Cerebellar cortex (tissue), 1 donor: ENCODE results near the gene DTYMK.
A peak's percentile ranks its signal among the peaks of the same experiment; 100 is the strongest.

Source experiments
- DNase-seq: peaks from one replicate; pipeline ENCODE4 v3.0.0-alpha.2; 2015; ENCODE audit warnings: low spot score

The DTYMK gene

DNA sequence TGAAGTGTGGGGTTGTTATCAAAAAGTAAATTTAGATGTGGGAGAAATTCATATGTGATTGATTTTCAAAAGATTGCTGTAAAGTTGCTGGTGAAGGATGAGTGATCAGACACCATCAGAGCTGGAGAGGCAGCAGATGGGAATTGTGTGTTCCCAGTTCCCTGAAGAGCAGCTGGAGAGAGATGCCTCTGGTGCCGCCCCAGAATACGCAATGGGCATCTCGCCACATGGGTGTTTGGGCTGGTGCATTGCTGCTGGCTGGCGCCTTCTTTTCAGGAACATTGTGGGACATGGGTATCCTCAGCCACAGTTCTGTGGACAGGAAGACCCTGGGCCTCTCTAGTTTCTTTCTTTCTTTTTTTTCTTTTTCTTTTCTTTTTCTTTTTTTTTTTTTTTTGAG, 37.2 kb downstream of the DTYMK start:
- peak; percentile 18 for DNase-seq

DNA sequence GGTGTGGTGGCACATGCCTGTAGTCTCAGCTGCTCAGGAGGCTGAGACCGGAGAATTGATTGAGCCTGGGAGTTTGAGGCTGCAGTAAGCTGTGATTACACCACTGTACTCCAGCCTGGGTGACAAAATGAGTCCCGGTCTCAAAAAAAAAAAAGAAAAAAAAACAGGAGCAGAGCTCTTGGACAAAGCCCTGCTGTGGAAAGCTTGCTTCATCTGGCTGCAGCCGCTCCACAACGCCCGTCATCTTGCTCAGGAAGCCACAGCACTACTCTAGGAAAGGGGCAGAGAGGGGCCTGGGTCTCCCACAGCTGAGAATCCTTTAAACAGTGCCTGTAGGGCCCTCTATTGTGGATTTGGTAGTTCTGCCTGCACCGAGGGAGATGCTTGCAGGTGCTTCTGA, 38.2 kb downstream of the DTYMK start:
- DNase-seq: no peak

DNA sequence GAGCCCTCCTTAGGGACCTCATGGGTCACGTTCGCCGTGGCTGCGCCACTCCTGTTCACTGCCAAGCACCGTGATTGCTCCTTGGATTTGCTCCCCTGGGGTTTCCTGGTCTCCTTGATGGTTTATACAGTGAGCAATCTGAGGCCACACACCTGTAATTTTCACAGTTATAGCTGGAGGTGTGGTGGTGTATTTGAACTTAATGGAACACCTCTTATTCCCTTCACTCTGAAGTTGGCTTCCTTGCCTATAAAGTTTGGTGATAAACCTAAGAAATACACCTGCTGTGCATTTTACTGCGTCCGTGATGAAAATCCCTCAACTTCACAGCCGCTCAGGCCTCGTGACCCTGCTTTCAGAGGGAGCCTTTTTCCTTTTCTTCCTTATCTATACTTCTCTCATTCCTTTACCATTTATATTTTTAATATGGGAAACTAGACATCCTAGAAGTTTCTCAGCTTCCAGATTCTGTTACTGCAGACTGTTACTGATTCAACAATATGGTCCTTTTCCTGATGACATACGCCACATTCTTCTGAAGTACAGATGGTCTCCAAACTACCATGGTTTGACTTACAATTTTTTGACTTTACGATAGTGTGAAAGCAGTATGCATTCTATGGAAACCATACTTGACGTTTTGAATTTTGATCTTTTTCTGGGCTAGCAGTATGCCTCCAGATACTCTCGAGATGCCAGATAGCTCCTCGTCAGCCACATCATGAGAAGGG, 40.5 kb downstream of the DTYMK start:
- no peak for DNase-seq

DNA sequence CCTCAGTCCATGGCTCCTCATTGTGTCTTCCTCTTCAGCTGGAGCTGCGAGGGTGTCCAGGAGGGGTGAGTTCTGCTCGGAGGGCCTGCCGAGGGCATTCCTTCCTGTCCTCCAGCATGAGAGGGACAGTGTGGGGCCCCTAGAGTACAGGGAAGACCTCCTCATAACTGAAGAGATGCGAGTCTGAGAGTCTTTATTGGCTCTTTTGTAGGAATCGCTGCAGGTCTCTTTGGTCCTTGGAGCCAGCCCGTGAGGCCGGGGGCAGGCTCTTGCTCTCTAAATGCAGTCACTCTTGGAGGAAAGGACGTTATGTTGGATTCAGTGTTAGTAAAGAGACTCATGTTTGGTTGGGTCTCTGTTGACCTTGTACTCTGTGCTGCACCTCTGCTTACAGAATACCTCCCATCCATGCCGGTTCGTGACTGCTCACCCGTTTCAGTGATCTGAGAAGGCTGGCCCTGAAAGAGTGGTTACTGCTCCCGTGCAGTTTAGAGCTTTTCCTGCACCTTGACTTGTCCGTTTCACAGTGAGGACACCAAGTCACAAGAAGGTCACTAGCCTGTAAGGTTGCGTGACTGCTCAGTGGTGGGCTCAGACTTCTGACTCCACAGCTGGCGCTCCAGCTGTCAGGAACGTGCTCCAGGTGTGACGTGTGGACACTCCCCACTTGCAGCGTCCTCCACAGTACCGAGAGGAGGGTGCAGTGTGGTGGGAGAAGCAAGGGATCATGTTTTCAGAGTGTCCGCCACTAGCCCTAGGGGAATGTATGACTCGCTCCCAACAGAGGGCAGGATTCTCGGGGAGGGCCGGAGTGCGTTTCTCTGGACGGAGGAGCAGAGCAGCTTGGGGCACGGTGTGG, 41.3 kb downstream of the DTYMK start:
- DNase-seq: no peak

DNA sequence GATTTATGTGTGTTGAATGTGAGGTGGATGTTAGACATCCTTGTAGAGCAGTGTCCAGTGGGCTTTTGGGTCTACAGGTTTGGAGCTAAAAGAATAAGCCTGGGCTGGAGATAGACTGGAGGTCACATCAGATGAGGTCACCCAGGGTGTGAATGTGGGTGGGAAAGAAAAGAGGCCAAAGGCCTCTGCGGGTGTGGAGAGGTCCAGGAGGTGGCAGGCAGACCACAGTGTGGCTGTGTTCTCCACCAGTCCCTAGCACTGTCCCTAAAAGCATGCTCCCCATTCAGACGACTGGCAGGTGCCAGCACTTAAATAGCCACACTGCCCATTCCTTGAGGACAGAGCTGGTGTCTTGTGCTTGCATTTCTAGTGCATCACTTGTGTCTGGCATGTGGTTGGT, 45.0 kb downstream of the DTYMK start:
- no peak for DNase-seq

DNA sequence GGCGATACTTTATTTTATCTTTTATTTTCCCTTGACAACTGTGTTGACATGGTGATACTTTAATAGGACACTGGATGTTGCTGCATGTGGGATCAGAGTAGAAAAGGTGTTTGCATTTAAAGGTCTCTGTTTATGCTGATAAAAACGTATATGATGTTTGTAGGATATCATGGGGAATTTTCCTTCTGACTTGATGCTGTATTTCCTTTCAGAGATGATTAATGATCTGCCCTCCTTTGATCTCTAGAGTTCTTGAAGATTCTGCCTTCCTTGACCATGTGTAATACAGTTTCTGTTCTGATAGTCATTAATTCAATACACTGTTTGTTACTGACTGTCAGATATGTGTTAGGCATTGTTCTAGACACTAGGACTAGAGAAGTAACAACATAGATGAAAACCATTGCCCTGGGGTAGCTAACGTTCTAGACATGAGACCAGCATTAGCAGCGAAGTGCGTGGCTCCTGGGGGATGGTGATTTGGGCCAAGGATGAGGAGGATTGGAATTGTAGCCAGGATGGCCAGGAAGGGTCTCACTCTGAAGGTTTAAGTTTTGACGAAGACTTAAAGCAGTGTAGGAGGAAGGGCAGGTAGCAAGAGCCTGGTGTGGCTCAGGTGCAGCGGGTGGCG, 46.3 kb downstream of the DTYMK start:
- DNase-seq: no peak

DNA sequence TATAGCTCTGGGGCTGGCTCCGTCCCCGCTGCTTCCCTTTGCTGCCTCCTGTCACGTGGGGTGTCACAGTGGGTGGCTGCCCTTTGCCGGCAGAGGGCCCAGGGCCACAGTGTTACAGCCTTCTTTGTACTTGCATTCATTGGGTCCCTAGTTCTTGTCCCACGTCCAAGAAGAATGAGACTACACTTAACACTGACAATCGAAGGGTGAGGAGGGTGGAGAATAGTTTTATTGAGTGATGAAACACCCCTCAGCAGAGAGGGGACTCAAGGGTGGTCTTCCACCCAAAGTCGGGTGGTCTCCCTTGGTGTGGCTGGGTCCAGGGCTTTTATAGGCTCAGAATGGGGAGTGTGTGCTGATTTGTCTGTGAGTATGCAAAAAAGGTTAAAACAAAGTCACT, 47.2 kb downstream of the DTYMK start:
- DNase-seq: no peak

DNA sequence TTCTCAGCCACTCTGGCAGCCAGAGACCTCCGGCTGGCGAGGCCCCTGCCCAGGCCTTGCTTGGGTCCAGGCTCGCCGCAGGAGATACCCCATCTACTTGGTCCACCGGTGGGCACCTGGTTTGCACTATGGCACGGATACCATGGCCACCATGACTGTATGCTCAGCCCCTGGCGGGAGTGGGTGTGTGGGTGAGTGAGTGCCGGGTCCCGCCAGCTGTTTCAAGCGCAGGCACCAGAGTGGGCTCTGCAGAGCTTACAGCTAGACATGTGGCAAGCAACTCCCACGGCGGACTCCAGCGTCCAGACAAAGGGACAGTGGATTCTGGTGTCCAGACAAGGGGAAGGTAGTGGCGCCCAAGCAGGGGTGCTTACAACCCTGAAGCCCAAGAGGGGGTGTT, 47.7 kb downstream of the DTYMK start:
- no peak for DNase-seq

DNA sequence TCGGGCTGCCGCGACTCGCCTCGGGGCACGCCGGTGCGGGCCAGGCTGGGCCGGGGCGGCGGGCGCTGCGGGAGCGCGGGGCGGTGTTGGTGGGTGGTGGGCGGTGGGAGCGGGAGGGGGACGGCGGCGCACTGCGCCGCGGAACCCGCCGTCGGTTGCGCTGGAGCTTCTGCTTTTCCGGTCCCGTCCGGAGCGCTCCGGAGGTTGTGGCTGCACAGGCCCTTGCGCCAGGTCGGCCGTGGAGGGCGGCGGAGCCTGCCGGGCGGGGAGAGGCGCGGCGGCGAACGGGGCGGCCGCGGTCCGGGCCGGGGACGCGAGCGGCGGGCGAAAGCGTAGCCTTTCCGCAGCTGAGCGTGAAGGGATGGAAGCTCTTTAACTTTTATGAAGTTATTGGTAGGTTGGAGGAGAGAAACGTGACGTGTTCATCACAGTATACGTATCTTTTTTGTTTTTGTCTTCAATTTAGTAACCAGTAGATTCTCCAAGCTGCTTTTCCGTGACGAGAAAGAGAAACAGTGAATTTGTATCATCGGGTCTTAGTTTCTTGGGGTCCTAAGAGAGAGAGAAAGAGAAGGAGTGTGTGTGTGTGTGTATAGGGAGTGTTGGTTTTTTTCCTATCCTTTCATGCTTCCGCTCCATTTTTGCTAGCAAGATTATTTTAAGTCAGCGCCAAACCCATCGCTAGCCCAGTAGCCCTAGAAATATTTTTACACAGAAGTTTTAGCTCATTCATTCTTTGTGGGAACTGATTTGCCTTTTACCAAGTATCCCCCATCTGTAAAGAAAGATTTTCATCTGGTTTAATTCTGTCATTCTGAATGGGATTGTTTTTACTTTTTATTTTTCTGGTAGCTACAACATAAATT, 48.6 kb downstream of the DTYMK start:
- no peak for DNase-seq

DNA sequence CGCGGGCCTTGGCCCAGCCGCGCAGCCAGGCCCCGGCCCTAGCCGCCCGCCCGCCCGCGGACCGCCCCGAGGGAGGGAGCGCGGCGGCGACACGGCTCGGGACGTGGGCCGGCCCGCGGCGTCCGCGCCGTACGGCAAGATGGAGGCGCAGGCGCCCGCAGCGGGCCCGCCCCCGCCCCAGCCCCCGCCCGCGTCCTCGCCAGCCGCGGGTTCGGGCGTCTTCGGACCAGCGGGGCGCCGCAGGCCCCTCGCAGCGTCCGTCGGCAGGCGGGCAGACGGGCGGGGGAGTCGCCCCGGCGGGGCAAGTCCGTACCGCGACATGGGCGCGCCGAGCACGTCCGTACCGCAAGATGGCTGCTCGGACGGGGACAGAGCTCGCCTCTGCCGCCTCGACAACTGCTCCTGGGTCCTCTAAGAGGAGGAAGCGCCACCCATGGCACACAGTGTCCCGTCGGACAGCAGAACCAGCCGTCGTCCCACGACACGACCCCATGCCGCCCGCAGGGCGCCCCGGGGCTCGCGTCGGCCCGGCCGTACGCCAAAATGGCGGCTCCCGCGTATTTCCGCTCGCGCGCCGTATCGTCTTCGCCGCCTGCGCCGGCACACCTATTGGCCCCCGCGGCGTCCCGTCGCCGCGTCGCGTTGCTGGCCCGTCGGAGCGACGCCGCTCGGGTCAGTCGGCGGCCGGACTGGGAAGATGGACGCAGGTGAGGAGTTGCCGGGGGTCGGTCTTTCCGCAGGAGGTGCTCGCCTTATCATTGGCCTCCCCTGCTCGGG, 49.4 kb downstream of the DTYMK start, which contains the start of the genes ATG4B and THAP4:
Gene ATG4B, plus strand, starts transcription at position 676 of the 777 bp plus-strand sequence. Its CDS starts 22 bp downstream, at position 698.
Gene THAP4, minus strand, starts transcription at position 141 of the 777 bp plus-strand sequence. CDS start 141 bp downstream, outside the sequence.
- peak; percentile 77 for DNase-seq

DNA sequence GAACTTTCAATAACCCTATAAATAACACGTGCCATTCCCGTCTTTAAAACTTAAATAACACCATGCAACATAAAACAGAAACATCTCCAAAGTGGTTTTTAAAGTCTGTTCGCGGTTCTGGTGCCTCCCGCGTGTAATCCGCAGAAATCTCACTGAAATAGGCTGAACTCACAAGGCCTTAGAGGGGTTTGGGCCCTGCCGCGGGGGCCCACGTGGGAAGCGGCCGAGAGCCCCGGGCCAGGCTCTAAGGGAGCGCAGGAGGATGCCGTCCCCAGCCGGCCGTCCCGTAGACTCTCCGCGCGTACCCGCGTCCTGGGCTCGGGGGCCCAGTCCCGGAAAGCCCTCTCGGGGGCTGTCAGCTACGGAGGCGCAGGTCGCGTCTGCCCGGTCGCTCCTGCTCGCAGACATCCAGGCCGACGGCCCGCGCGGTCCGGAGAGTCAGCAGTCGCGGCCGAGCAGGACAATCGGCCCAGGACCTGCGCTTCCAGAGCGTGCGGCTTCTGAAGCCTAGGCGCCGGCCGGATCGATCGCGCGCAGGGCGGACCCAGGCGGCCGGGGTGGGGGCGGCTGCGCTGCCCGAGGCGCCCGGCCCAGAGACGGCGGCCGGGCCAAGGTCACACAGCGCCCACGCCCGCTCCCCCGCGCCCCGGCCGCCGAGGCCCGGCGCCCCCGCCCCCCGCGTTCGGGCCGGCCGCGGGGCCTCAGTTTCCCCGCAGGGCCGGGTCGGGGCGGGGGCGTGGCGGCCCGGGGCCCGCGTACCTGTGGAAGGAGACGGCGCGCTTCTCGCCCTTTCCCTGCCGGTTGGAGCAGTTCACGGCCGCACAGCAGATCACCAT, 50.2 kb downstream of the DTYMK start:
- DNase-seq: no peak

DNA sequence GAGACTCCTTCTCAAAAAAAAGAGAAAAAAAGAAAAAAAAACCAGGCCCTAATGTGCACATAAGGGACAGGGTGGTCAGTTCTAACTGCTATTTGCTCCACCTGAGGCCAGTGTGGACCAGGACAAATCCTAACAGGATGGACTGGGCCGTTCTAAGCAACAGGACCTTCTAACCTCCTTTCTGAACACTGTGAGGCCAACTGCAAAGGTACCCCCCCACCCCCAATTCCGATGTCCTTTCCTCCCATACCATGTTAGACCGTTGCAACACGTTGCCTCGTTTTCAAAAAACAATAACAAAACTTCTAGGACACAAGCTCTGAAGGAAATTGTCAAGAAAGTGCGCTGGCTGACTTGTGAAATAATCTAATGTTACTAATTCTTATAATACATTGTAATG, 50.9 kb downstream of the DTYMK start:
- no peak for DNase-seq

DNA sequence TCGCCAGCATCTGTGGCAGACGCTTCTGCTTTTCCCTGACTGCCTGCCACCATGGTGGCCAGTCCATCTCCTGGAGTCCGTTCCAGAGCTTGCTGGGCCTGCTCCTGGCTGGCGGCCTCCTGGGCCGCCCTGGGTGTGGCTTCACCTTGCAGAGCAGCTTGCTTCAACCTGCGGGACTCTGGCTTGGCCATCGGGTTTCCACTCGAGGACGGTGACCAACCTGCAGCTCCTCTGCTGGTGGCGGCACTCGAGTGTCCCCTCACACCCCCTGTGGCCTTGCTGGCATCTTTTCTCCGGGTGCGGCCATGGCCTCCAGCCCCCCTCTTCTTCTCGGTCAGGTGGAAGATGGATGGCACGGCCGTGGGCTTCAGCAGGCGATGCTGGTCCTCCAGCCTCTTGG, 53.1 kb downstream of the DTYMK start:
- no peak for DNase-seq

DNA sequence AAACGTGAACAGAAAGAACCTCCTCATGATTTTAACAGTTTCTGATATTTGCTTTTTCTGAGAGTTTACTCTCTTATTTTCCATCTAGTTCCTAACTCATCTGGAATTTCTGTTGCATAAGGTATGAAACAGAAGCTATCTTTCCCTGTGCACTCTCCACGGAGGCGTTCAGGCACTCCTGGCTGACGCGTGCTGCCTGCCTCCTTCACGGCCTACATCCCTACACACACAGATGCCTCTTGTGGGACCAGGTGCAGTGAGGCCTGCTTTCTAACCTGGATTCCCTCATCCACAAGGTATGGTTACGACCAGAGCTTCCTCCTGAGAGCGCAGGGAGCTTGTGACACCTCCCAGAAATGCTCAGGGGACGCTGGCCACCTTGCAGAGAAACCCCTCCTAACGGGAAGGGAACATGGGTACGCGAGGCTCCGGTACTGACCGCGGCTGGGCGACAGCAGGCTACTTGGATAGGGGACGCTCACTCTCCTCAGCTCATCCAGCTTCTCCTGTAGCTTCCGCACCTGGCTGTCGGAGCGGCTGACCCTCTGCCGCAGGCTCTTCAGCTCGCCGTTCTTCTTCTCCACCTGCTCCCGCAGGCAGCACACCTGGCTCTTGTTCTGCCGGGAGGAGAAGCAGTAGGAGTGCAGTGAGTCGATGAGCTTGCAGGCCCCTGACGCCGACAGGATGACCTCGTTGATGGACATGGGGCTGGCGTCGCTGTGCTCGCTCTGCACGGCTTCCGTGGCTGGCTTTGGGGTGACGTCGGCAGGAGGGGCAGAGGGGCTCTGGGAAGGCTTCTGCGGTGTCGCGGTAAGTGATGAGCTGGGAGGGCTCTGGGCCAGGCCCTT, 53.9 kb downstream of the DTYMK start:
- DNase-seq: no peak

DNA sequence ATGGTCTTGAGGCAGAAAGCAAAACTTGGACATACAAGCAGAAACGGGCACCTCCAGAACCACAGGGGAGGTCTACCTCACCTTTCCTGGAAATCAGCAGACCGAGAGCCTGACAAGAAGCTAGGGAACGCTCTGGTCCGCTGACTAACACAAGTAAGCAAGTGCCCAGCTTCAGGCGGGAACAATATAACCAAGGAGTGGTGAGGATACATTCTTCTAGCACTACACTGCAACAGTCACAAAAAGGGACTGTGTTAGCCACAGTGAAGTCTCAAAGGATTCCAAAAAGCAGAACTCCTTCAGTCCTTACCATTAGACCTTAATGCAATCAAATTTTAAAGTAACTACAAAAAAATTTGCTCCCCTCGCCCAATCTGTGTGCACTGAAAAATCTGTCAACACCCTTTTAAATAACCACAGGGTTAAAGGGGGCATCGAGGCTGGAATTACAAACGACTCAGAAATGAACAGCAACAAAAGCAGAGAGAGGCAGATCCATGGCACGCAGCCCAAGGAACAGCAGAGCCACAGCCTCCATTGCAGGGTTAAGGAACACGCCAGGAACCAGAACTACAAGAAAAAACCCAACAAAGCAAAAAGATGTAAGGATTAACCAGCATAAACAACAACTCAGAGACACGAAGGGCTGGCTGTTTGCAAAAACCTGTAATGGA, 56.7 kb downstream of the DTYMK start:
- DNase-seq: no peak

DNA sequence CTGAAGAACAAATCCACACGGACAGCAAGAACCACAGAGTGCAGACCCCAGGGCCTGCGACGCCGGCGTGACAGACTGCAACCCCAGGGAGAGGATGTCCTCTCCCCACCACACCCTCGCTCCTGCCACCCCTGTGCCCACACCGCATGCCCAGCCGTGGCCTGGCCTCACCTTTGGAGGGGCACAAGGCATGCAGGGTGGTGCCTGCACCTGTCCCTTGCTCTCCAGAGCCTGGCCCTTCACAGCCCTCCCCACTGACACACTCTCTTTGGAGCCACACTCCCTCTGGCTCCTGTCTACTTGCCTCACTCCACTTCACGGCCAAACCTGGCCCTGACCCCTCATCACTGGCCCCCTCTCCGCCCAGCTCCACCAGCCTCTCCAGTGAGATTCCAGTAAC, 58.9 kb downstream of the DTYMK start:
- no peak for DNase-seq
